NCI-H748 (cell line): Measurements from ENCODE around the gene MORN3.
"Not testable (repeated sequence)": the region's sequence is repeated elsewhere in the genome, so short reads cannot be mapped to it uniquely, and the experiment has no call there.

Experiments
- DNase-seq: peaks from one replicate; lab custom pipeline; 2025; ENCODE audit not compliant: unreplicated experiment; lab: John Stamatoyannopoulos, UW

Gene MORN3

GRCh38 chr12:121641343-121641630 is 28.2 kb downstream of the MORN3 start:
- DNase-seq: no peak

GRCh38 chr12:121638298-121639202 is 30.9 kb downstream of the MORN3 start:
- DNase-seq: no peak

- no peak for DNase-seq
These were observed 32.1 kb downstream of the MORN3 start for GRCh38 chr12:121637231-121637914.

GRCh38 chr12:121634836-121635235 is 34.6 kb downstream of the MORN3 start:
- DNase-seq: no peak

- not testable (repeated sequence) for DNase-seq
These were observed 35.6 kb downstream of the MORN3 start for GRCh38 chr12:121633833-121634196.

- no peak for DNase-seq
These were observed 37.1 kb downstream of the MORN3 start for GRCh38 chr12:121632069-121632970.

GRCh38 chr12:121630791-121631355 is 38.6 kb downstream of the MORN3 start:
- DNase-seq: no peak

GRCh38 chr12:121628536-121628935 is 40.9 kb downstream of the MORN3 start:
- DNase-seq: no peak

- no peak for DNase-seq
These were observed 41.4 kb downstream of the MORN3 start for GRCh38 chr12:121628037-121628436.

GRCh38 chr12:121626853-121627640 is 42.4 kb downstream of the MORN3 start:
- peak; percentile 76 for DNase-seq

GRCh38 chr12:121626087-121626852 is 43.2 kb downstream of the MORN3 start, which contains the start of gene ORAI1:
ORAI1 (plus strand) TSS chr12:121626530.
- DNase-seq: peak; percentile 95

GRCh38 chr12:121620333-121620891 is 49.0 kb downstream of the MORN3 start:
- no peak for DNase-seq

- no peak for DNase-seq
These were observed 50.7 kb downstream of the MORN3 start for GRCh38 chr12:121618659-121619233.

GRCh38 chr12:121614872-121615467 is 54.5 kb downstream of the MORN3 start:
- DNase-seq: no peak

GRCh38 chr12:121613462-121613861 is 56.0 kb downstream of the MORN3 start:
- no peak for DNase-seq

- no peak for DNase-seq
These were observed 58.1 kb downstream of the MORN3 start for GRCh38 chr12:121611306-121611705.

- DNase-seq: no peak
These were observed 59.0 kb downstream of the MORN3 start for GRCh38 chr12:121610239-121611149.
